Panc1 (cell line): ENCODE results near the gene CRNKL1.

Experiments used
- POLR2AphosphoS5 ChIP-seq: IDR thresholded peaks from 2 replicates; pipeline ENCODE4 v1.6.1; 2012; ENCODE audit warnings: mild to moderate bottlenecking, low read depth, low read length, moderate library complexity
- REST ChIP-seq, 2 experiments: IDR thresholded peaks; 2 replicates each; pipeline ENCODE4 v1.6.1; 2011 to 2012; ENCODE audit warnings: low read depth in 2 of 2, control low read depth in 1 of 2, low read length in 1 of 2, mild to moderate bottlenecking in 1 of 2, moderate library complexity in 1 of 2; ENCODE audit not compliant: insufficient read depth in 1 of 2
- SIN3A ChIP-seq: IDR thresholded peaks from 2 replicates; pipeline ENCODE4 v1.6.1; 2012; ENCODE audit warnings: low read depth, mild to moderate bottlenecking, low read length, moderate library complexity, borderline replicate concordance; ENCODE audit not compliant: insufficient read depth
- TCF7L2 ChIP-seq: IDR thresholded peaks from 2 replicates; pipeline ENCODE4 v1.6.1; 2011; ENCODE audit warnings: mild to moderate bottlenecking, low read depth, low read length, inconsistent platforms
- TF ChIP-seq, protein P1 (sequence below): fragments of 450-650 bp; IDR thresholded peaks from 2 replicates; pipeline ENCODE4 v1.5.1; 2017; ENCODE audit warnings: mild to moderate bottlenecking

- TF ChIP-seq, protein P1, sequence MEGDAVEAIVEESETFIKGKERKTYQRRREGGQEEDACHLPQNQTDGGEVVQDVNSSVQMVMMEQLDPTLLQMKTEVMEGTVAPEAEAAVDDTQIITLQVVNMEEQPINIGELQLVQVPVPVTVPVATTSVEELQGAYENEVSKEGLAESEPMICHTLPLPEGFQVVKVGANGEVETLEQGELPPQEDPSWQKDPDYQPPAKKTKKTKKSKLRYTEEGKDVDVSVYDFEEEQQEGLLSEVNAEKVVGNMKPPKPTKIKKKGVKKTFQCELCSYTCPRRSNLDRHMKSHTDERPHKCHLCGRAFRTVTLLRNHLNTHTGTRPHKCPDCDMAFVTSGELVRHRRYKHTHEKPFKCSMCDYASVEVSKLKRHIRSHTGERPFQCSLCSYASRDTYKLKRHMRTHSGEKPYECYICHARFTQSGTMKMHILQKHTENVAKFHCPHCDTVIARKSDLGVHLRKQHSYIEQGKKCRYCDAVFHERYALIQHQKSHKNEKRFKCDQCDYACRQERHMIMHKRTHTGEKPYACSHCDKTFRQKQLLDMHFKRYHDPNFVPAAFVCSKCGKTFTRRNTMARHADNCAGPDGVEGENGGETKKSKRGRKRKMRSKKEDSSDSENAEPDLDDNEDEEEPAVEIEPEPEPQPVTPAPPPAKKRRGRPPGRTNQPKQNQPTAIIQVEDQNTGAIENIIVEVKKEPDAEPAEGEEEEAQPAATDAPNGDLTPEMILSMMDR = no peak
- TF ChIP-seq SIN3A = no peak
- TF ChIP-seq TCF7L2 = no peak
- no peak for TF ChIP-seq POLR2AphosphoS5
- no peak for TF ChIP-seq REST (IDR thresholded peaks at IDR 0.05; ENCODE audit: insufficient read depth in 1 of 2, low read depth in 2 of 2, low read length in 1 of 2)
Measured at GRCh38 chr20:20020908-20021307, 31.4 kb downstream of the CRNKL1 start.
